PFSK-1 (cell line): ENCODE data around the gene GPSM1.

Experiments
- POLR2AphosphoS5 ChIP-seq: IDR thresholded peaks from 2 replicates; pipeline ENCODE4 v1.6.1; 2012; ENCODE audit warnings: low read depth, mild to moderate bottlenecking, control low read depth, low read length, moderate library complexity
- REST ChIP-seq, 2 experiments: IDR thresholded peaks; 2 replicates each; pipeline versions ENCODE4 v1.6.1 to v1.8.0; 2011 to 2012; ENCODE audit warnings: low read depth in 2 of 2, low read length in 2 of 2, control low read depth in 1 of 2, inconsistent platforms in 1 of 2, mild to moderate bottlenecking in 1 of 2, moderate library complexity in 1 of 2; ENCODE audit not compliant: insufficient read depth in 1 of 2
- SIN3A ChIP-seq: IDR thresholded peaks from 2 replicates; pipeline ENCODE4 v1.6.1; 2012; ENCODE audit warnings: mild to moderate bottlenecking, low read length, moderate library complexity, borderline replicate concordance; ENCODE audit not compliant: insufficient read depth
- TAF1 ChIP-seq: IDR thresholded peaks from 2 replicates; pipeline ENCODE4 v1.6.1; 2012; ENCODE audit warnings: low read length, control low read depth, borderline replicate concordance; ENCODE audit not compliant: insufficient read depth

GRCh38 chr9:136292026-136292538, 35.3 kb upstream of the GPSM1 start:
- TF ChIP-seq POLR2AphosphoS5 (no peak), REST (IDR thresholded peaks at IDR 0.05; ENCODE audit: insufficient read depth in 1 of 2, low read depth in 2 of 2, low read length in 2 of 2) (no peak), TAF1 (no peak), SIN3A (no peak)
